ENCODE results near the gene FIBCD1. TPM values are rescaled to one million over a fixed set of nuclear protein-coding genes. Genes with fewer than 3 reads are reported as not detected.

The FIBCD1 gene
- total and polyA plus RNA-seq, 3 experiments from 2014 or later, result not detected

GRCh38 chr9:130921300-130921988 is 17.6 kb downstream of the FIBCD1 start:
- Mint-ChIP-seq H3K36me3 (no peaks in the 10 kb centered on the region), H3K27me3 (peaks cover 9 to 11% of the 10 kb centered on the region in 2 donors), H3K27ac (no peak overlapping the region), H3K9me3 (no peaks in the 10 kb centered on the region), H3K4me3 (no peak overlapping the region), H3K4me1 (no peaks in the 10 kb centered on the region)
- H3K27me3 ChIP-seq (ENCODE audit: insufficient read depth, low read length, poor library complexity, severe bottlenecking), result peaks cover 81% of the 10 kb centered on the region
- CTCF ChIA-PET, result no interaction called here
- no peak overlapping the region for H3K4me3 ChIP-seq (ENCODE audit: low read length)
- no peak for DNase-seq
- H3K36me3 ChIP-seq (ENCODE audit: insufficient read depth, low read length), result no peaks in the 10 kb centered on the region
- POLR2A ChIA-PET, result no interaction called here
- no peak overlapping the region for H3K27ac ChIP-seq (ENCODE audit: low read depth, low read length)
- no peaks in the 10 kb centered on the region for H3K4me1 ChIP-seq (ENCODE audit: insufficient read depth, low read length)
- no peaks in the 10 kb centered on the region for H3K9me3 ChIP-seq (ENCODE audit: low read length)

- POLR2A ChIA-PET, result no interaction called here
- DNase-seq, result no peak
- no peaks in the 10 kb centered on the region for H3K36me3 ChIP-seq (ENCODE audit: insufficient read depth, low read length)
- Mint-ChIP-seq H3K4me1 (no peaks in the 10 kb centered on the region), H3K36me3 (no peaks in the 10 kb centered on the region), H3K4me3 (no peak overlapping the region), H3K9me3 (no peaks in the 10 kb centered on the region), H3K27me3 (peaks cover 8 to 11% of the 10 kb centered on the region in 2 donors), H3K27ac (no peak overlapping the region)
- CTCF ChIA-PET, result no interaction called here
- no peaks in the 10 kb centered on the region for H3K4me1 ChIP-seq (ENCODE audit: insufficient read depth, low read length)
- H3K27ac ChIP-seq (ENCODE audit: low read depth, low read length), result no peak overlapping the region
- no peak overlapping the region for H3K4me3 ChIP-seq (ENCODE audit: low read length)
- H3K27me3 ChIP-seq (ENCODE audit: insufficient read depth, low read length, poor library complexity, severe bottlenecking), result peaks cover 84% of the 10 kb centered on the region
- no peaks in the 10 kb centered on the region for H3K9me3 ChIP-seq (ENCODE audit: low read length)
Observed at GRCh38 chr9:130920762-130921299, 18.2 kb downstream of the FIBCD1 start.

GRCh38 chr9:130920233-130920632 is 18.8 kb downstream of the FIBCD1 start:
- H3K36me3 ChIP-seq (ENCODE audit: insufficient read depth, low read length), result no peaks in the 10 kb centered on the region
- H3K4me1 Mint-ChIP-seq, result no peaks in the 10 kb centered on the region
- peaks cover 84% of the 10 kb centered on the region for H3K27me3 ChIP-seq (ENCODE audit: insufficient read depth, low read length, poor library complexity, severe bottlenecking)

GRCh38 chr9:130919559-130920145 is 19.4 kb downstream of the FIBCD1 start:
- Mint-ChIP-seq H3K4me1 (no peaks in the 10 kb centered on the region), H3K36me3 (no peaks in the 10 kb centered on the region), H3K27me3 (peaks cover 7 to 11% of the 10 kb centered on the region in 2 donors), H3K4me3 (no peak overlapping the region), H3K9me3 (no peaks in the 10 kb centered on the region), H3K27ac (no peak overlapping the region)
- H3K27me3 ChIP-seq (ENCODE audit: insufficient read depth, low read length, poor library complexity, severe bottlenecking), result peaks cover 85% of the 10 kb centered on the region
- ChIA-PET CTCF (no interaction called here), POLR2A (no interaction called here)
- no peak overlapping the region for H3K27ac ChIP-seq (ENCODE audit: low read depth, low read length)
- no peaks in the 10 kb centered on the region for H3K4me1 ChIP-seq (ENCODE audit: insufficient read depth, low read length)
- no peaks in the 10 kb centered on the region for H3K36me3 ChIP-seq (ENCODE audit: insufficient read depth, low read length)
- no peaks in the 10 kb centered on the region for H3K9me3 ChIP-seq (ENCODE audit: low read length)
- no peak overlapping the region for H3K4me3 ChIP-seq (ENCODE audit: low read length)
- no peak for DNase-seq

More at GRCh38 chr9:130920233-130920632, 18.8 kb downstream of the FIBCD1 start:
- CTCF ChIA-PET, result no interaction called here
- Mint-ChIP-seq H3K4me3 (no peak overlapping the region), H3K36me3 (no peaks in the 10 kb centered on the region), H3K9me3 (no peaks in the 10 kb centered on the region), H3K27ac (no peak overlapping the region), H3K27me3 (peaks cover 7 to 11% of the 10 kb centered on the region in 2 donors)
- H3K4me3 ChIP-seq (ENCODE audit: low read length), result no peak overlapping the region
- no peak overlapping the region for H3K27ac ChIP-seq (ENCODE audit: low read depth, low read length)
- POLR2A ChIA-PET, result no interaction called here
- H3K9me3 ChIP-seq (ENCODE audit: low read length), result no peaks in the 10 kb centered on the region
- no peak for DNase-seq
- H3K4me1 ChIP-seq (ENCODE audit: insufficient read depth, low read length), result no peaks in the 10 kb centered on the region

GRCh38 chr9:130918826-130919558 is 20.1 kb downstream of the FIBCD1 start:
- Histone ChIP-seq H3K27ac (ENCODE audit: low read depth, low read length) (no peak overlapping the region), H3K4me1 (ENCODE audit: insufficient read depth, low read length) (no peaks in the 10 kb centered on the region), H3K9me3 (ENCODE audit: low read length) (no peaks in the 10 kb centered on the region), H3K4me3 (ENCODE audit: low read length) (no peak overlapping the region), H3K27me3 (ENCODE audit: insufficient read depth, low read length, poor library complexity, severe bottlenecking) (peaks cover 90% of the 10 kb centered on the region), H3K36me3 (ENCODE audit: insufficient read depth, low read length) (no peaks in the 10 kb centered on the region)
- H3K4me1 Mint-ChIP-seq, result no peaks in the 10 kb centered on the region
- H3K36me3 Mint-ChIP-seq, result no peaks in the 10 kb centered on the region
- ChIA-PET POLR2A (no interaction called here), CTCF (no interaction called here)
- H3K9me3 Mint-ChIP-seq, result no peaks in the 10 kb centered on the region
- no peak for DNase-seq
- H3K4me3 Mint-ChIP-seq, result no peak overlapping the region
- H3K27ac Mint-ChIP-seq, result no peak overlapping the region
- peaks cover 7 to 11% of the 10 kb centered on the region in 2 donors for H3K27me3 Mint-ChIP-seq

- Mint-ChIP-seq H3K9me3 (no peaks in the 10 kb centered on the region), H3K27me3 (peaks cover 7 to 11% of the 10 kb centered on the region in 2 donors), H3K36me3 (no peaks in the 10 kb centered on the region), H3K27ac (no peak overlapping the region), H3K4me1 (no peaks in the 10 kb centered on the region), H3K4me3 (no peak overlapping the region)
- H3K9me3 ChIP-seq (ENCODE audit: low read length), result no peaks in the 10 kb centered on the region
- H3K36me3 ChIP-seq (ENCODE audit: insufficient read depth, low read length), result no peaks in the 10 kb centered on the region
- peaks cover 90% of the 10 kb centered on the region for H3K27me3 ChIP-seq (ENCODE audit: insufficient read depth, low read length, poor library complexity, severe bottlenecking)
- no peak for DNase-seq
- no peak overlapping the region for H3K27ac ChIP-seq (ENCODE audit: low read depth, low read length)
- CTCF ChIA-PET, result no interaction called here
- POLR2A ChIA-PET, result no interaction called here
- no peak overlapping the region for H3K4me3 ChIP-seq (ENCODE audit: low read length)
- H3K4me1 ChIP-seq (ENCODE audit: insufficient read depth, low read length), result no peaks in the 10 kb centered on the region
Observed at GRCh38 chr9:130918101-130918825, 20.8 kb downstream of the FIBCD1 start.

GRCh38 chr9:130917168-130917960 is 21.7 kb downstream of the FIBCD1 start:
- no peak for DNase-seq
- Histone ChIP-seq H3K9me3 (ENCODE audit: low read length) (no peaks in the 10 kb centered on the region), H3K36me3 (ENCODE audit: insufficient read depth, low read length) (no peaks in the 10 kb centered on the region), H3K27ac (ENCODE audit: low read depth, low read length) (no peak overlapping the region), H3K27me3 (ENCODE audit: insufficient read depth, low read length, poor library complexity, severe bottlenecking) (peaks cover 89% of the 10 kb centered on the region), H3K4me3 (ENCODE audit: low read length) (no peak overlapping the region), H3K4me1 (ENCODE audit: insufficient read depth, low read length) (no peaks in the 10 kb centered on the region)
- H3K4me1 Mint-ChIP-seq, result no peaks in the 10 kb centered on the region
- H3K27ac Mint-ChIP-seq, result no peak overlapping the region
- H3K9me3 Mint-ChIP-seq, result no peaks in the 10 kb centered on the region
- ChIA-PET POLR2A (no interaction called here), CTCF (no interaction called here)
- H3K4me3 Mint-ChIP-seq, result no peak overlapping the region
- H3K36me3 Mint-ChIP-seq, result no peaks in the 10 kb centered on the region
- H3K27me3 Mint-ChIP-seq, result peaks cover 5 to 7% of the 10 kb centered on the region in 2 donors
